Measurements from ENCODE around the gene PSMA3.

DNA sequence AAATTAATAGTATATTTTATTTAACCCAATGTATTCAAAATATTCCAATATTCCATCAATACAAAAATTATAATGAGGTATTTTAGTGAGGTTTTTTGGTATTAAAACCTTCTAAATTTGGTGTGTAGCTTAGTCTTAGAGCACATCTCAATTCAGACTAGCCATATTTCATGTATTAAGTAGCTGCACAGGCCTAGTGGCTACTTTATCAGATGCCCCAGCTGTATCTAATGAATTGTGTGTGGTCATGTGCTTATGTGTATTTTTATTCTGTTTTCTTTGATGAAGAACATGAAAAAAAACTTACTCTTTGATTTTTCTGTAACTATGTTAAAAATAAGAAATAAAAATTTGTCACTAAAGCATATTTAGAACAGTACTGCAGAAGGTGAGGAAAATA lies 31.5 kb upstream of the PSMA3 start:
- TF ChIP-seq, protein P1, sequence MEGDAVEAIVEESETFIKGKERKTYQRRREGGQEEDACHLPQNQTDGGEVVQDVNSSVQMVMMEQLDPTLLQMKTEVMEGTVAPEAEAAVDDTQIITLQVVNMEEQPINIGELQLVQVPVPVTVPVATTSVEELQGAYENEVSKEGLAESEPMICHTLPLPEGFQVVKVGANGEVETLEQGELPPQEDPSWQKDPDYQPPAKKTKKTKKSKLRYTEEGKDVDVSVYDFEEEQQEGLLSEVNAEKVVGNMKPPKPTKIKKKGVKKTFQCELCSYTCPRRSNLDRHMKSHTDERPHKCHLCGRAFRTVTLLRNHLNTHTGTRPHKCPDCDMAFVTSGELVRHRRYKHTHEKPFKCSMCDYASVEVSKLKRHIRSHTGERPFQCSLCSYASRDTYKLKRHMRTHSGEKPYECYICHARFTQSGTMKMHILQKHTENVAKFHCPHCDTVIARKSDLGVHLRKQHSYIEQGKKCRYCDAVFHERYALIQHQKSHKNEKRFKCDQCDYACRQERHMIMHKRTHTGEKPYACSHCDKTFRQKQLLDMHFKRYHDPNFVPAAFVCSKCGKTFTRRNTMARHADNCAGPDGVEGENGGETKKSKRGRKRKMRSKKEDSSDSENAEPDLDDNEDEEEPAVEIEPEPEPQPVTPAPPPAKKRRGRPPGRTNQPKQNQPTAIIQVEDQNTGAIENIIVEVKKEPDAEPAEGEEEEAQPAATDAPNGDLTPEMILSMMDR (IDR thresholded peaks at IDR 0.05): no peak
- no peak for TF ChIP-seq POLR2A (IDR thresholded peaks at IDR 0.05)
